22Rv1 (cell line): ENCODE results near the gene MOV10L1.

Experiments used
- H3K27ac ChIP-seq: fragments of 450-650 bp; 2 replicates; pipeline ENCODE4 v1.5.1; 2017
- ZFX ChIP-seq: fragments of 450-650 bp; IDR thresholded peaks from 2 replicates; pipeline ENCODE4 v1.6.1; 2017; ENCODE audit warnings: antibody characterized with exemption, borderline replicate concordance
- TF ChIP-seq, protein P1 (sequence below): fragments of 450-650 bp; IDR thresholded peaks from 2 replicates; pipeline ENCODE4 v1.5.1; 2017; ENCODE audit warnings: mild to moderate bottlenecking

The MOV10L1 gene

DNA sequence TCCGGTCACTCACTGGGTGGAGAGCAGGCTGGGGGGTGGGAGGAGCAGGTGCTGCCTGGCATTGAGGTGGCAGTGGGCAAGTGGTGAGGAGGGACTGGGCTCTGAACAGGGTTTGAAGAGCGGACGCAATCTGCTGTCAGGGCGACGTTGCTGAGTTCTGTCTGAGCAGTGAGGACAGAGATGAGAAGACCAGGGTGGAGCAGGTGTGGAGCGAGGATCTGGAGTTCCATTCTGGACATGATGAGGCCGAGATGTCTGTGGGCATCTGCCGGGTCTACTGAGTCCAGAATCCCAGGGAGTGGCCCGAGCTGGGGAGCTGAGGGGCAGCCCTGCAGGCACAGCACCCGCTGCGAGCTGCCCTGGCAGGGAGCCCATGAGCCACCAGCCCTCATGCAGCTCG, 2.2 kb upstream of the MOV10L1 start:
- TF ChIP-seq, protein P1, sequence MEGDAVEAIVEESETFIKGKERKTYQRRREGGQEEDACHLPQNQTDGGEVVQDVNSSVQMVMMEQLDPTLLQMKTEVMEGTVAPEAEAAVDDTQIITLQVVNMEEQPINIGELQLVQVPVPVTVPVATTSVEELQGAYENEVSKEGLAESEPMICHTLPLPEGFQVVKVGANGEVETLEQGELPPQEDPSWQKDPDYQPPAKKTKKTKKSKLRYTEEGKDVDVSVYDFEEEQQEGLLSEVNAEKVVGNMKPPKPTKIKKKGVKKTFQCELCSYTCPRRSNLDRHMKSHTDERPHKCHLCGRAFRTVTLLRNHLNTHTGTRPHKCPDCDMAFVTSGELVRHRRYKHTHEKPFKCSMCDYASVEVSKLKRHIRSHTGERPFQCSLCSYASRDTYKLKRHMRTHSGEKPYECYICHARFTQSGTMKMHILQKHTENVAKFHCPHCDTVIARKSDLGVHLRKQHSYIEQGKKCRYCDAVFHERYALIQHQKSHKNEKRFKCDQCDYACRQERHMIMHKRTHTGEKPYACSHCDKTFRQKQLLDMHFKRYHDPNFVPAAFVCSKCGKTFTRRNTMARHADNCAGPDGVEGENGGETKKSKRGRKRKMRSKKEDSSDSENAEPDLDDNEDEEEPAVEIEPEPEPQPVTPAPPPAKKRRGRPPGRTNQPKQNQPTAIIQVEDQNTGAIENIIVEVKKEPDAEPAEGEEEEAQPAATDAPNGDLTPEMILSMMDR = no peak
- TF ChIP-seq ZFX = no peak
- H3K27ac ChIP-seq = no peak overlapping the region

DNA sequence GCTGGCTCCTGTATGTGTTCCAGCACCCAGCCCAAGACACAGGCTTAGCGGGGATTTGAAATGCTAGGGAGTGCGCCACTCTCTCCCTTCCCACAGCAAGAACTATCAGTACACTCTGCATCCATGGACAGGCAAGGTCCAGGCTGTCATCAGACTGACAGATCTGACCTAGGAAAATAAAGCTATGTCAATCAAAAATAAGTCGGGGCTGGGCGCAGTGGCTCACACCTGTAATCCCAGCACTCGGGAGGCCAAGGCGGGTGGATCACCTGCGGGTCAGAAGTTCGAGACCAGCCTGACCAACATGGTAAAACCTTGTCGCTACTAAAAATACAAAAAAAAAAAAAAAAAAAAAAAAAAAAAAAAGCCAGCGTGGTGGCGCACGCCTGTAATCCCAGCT, 1.7 kb upstream of the MOV10L1 start:
- no peak overlapping the region for H3K27ac ChIP-seq
- TF ChIP-seq ZFX = no peak
- TF ChIP-seq, protein P1 = no peak

DNA sequence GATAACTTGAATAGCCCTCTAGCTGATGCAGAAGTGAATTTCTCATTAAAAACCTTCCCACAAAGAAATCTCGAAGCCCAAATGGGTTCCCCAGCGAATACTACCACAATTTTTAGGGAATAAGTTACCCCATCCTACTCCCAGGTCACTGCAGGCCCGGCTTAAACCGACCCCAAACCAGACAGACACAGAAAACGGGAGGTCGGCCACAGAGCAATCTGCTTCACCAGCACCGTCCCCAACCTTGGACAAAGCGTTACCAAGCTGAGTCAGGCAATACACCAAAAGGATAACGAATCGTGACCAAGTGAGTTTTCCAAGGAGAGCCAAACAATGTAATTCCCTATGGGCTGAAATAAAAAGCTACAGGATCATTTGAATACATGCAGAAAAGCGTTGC, 575 bp upstream of the MOV10L1 start:
- TF ChIP-seq, protein P1 = no peak
- TF ChIP-seq ZFX = no peak
- peak overlapping the region; percentile 64 for H3K27ac ChIP-seq

DNA sequence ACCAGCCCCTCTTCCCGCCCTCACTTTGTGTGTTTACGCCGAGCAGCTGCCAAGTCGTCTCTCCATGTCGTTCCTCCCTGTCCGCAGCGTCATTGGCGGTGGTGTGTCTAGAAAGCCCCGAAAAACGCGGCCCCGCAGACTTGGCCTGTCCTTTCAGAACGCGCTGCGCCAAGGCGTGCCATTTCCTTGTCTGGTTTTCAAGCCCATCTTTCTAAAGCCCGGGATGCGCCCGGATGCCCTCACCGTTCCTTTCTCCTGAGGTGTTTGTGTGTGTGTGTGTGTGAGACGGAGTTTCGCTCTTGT, 557 bp downstream of the MOV10L1 start:
- H3K27ac ChIP-seq = peak overlapping the region; percentile 64
- TF ChIP-seq, protein P1 = no peak

DNA sequence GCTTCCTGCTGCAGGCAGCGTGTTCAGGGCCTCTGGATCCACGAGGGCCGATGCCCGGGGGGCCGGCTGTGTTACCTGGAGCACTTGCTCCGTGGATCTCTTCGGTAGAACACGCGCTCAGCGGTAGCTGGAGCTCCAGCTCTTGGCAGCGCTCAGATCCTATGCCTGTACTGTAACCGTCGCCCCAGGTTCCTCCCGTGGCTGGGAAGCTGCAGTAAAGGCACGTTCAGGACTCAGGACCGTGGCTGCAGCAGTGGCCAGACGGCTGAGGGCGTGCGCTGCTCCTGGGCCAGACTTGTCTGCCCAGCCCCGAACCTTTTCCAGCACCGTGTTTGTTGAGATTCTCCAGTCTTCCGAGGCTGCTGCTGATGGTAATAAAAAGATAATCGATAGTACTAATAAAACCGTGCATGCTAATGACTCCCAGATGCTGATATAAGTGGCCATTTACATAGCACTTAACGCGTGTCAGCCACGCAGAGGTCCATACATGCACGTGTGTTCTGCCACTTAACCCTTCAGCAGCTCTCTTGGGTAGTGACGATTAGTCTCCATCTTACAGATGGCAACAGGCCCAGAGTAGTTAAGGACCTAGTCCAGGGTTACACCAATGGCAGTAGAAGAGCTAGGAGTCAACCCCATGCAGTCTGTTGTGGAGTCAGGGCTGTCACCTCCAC, 1.4 kb downstream of the MOV10L1 start:
- TF ChIP-seq, protein P1 = no peak
- TF ChIP-seq ZFX = no peak
- H3K27ac ChIP-seq = no peak overlapping the region

DNA sequence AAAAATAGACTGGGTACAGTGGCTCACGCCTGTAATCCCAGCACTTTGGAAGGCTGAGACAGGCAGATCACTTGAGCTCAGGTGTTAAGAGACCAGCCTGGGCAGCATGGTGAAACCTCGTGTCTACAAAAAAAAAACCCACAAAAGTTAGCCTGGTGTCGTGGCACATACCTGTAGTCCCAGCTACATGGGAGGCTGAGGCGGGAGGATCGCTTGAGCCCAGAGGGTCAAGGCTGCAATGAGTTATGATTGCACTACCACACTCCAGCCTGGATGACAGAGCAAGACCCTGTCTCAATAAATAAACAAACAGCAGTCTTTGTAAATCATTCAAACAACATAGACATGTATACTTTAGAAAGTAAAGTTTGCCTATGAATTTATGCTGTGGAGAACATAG, 2.5 kb downstream of the MOV10L1 start:
- TF ChIP-seq ZFX = no peak
- TF ChIP-seq, protein P1 = no peak
- H3K27ac ChIP-seq = no peak overlapping the region

DNA sequence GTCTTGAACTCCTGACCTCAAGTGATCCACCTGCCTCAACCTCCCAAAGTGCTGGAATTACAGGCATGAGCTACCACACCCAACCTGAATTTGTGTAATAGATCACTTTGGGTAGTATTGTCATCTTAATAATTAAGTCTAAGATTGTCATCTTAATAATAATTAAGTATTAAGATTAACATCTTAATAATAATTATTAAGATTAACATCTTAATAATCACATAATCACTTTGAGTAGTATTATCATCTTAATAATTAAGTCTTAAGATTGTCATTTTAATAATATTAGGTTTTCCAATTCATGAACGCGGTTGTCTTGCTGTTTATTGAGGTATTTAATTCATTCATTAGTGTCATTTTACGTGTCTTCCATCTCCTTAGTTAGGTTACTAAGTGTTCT, 8.2 kb downstream of the MOV10L1 start:
- H3K27ac ChIP-seq = no peak overlapping the region
- no peak for TF ChIP-seq ZFX
- TF ChIP-seq, protein P1 = no peak
